ENCODE measurements around the gene CHRNG.

Gene CHRNG

DNA sequence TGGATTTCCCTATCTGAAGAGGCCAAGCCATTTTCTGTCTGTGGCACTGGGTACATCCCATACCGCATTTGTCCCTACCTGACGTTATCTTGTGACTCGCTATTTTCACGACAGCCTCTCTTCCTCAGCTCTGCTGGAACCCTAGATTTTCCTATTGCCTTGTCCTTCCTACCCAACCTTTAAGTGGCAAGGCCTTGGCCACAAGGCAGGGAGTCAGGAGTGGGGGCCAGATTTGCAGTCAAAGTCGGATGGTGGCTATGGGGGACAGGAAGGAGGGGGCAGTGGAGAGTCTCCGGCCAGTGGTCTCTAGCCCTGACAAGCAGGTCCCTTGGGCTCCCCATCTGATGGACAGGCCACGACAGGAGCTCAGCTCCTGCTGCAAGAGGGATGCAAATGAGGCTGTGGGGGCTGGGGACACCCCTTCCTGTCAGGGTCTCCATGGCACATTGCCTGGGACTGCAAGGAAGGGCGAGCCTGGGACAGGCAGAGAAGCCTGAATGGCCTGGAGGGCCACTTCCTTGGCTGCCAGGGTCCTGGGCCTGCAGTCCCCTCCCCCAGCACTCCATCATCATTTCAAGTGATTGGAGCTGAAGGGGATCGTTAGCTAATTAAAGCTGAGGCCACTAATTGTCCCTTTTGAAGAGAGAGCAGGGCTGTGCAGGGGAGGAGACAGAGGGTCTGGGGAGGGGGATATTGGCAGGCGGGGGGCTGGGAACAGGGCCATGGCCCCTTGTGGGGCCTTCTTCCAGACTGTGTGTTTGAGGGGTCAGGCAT is 45.6 kb upstream of the CHRNG start:
- ChIA-PET POLR2A (no interaction called here), CTCF (interaction anchor here (1.0 to 1.7 kb wide), 3 partner anchors 30 to 593 kb away, joined by 3 to 5 read pairs (median 4); no protein-coding TSS in a partner anchor)
- H3K4me3 ChIP-seq (ENCODE audit: low read depth, low read length) = no peak overlapping the region
- TF ChIP-seq, protein P1, sequence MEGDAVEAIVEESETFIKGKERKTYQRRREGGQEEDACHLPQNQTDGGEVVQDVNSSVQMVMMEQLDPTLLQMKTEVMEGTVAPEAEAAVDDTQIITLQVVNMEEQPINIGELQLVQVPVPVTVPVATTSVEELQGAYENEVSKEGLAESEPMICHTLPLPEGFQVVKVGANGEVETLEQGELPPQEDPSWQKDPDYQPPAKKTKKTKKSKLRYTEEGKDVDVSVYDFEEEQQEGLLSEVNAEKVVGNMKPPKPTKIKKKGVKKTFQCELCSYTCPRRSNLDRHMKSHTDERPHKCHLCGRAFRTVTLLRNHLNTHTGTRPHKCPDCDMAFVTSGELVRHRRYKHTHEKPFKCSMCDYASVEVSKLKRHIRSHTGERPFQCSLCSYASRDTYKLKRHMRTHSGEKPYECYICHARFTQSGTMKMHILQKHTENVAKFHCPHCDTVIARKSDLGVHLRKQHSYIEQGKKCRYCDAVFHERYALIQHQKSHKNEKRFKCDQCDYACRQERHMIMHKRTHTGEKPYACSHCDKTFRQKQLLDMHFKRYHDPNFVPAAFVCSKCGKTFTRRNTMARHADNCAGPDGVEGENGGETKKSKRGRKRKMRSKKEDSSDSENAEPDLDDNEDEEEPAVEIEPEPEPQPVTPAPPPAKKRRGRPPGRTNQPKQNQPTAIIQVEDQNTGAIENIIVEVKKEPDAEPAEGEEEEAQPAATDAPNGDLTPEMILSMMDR (IDR thresholded peaks at IDR 0.05; ENCODE audit: insufficient read depth, low read length, missing control alignments) = no peak
- no peak for DNase-seq (ENCODE audit: low read depth, low spot score)

DNA sequence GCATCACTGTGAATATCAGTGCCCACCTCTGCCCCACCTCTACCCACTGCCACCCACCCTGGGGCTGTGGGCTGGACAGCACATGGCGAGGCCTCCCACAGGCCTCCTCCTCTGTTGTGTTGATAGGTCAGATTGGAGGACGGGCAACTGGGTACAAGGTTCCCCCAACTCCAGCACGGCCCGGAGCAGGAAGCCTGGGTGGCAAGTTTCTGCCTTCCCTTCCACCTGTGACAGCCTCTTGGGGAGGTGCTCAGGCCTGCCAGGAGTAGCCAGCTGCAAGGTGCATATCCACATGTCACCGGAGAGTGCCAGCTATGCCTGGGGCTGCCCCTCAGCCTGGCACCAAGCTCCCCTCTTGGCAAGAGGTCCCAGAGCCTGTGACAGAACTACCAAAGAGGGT is 45.0 kb upstream of the CHRNG start:
- POLR2A ChIA-PET = no interaction called here
- TF ChIP-seq, protein P1 (IDR thresholded peaks at IDR 0.05; ENCODE audit: insufficient read depth, low read length, missing control alignments) = no peak
- CTCF ChIA-PET = interaction anchor here (1.3 to 1.7 kb wide), 2 partner anchors 28 to 48 kb away, joined by 3 to 5 read pairs; no protein-coding TSS in a partner anchor
- no peak for DNase-seq (ENCODE audit: low read depth, low spot score)
- H3K4me3 ChIP-seq (ENCODE audit: low read depth, low read length) = no peak overlapping the region

DNA sequence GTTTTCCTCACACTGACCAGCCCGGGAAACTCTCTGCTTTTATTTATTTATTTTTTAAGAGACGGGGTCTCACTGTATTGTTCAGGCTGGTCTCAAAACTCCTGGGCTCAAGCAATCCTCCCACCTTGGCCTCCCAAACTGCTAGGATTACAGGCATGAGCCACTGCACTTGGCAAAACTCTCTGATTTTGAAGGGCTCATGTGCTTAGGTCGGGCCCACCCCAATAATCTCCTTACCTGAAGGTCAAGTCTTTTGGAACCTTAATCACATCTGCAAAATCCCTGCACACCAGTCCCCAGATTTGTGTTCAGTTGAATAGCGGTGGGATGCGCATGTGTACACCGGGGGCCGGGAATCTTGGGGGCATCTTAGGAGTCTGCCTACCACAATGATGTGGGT is 44.2 kb upstream of the CHRNG start:
- TF ChIP-seq, protein P1 (IDR thresholded peaks at IDR 0.05; ENCODE audit: insufficient read depth, low read length, missing control alignments) = no peak
- DNase-seq (ENCODE audit: low read depth, low spot score) = no peak
- ChIA-PET CTCF (interaction anchor here (1.3 kb wide), 1 partner anchor 27 kb away, joined by 3 read pairs; no protein-coding TSS in a partner anchor), POLR2A (no interaction called here)
- no peak overlapping the region for H3K4me3 ChIP-seq (ENCODE audit: low read depth, low read length)

DNA sequence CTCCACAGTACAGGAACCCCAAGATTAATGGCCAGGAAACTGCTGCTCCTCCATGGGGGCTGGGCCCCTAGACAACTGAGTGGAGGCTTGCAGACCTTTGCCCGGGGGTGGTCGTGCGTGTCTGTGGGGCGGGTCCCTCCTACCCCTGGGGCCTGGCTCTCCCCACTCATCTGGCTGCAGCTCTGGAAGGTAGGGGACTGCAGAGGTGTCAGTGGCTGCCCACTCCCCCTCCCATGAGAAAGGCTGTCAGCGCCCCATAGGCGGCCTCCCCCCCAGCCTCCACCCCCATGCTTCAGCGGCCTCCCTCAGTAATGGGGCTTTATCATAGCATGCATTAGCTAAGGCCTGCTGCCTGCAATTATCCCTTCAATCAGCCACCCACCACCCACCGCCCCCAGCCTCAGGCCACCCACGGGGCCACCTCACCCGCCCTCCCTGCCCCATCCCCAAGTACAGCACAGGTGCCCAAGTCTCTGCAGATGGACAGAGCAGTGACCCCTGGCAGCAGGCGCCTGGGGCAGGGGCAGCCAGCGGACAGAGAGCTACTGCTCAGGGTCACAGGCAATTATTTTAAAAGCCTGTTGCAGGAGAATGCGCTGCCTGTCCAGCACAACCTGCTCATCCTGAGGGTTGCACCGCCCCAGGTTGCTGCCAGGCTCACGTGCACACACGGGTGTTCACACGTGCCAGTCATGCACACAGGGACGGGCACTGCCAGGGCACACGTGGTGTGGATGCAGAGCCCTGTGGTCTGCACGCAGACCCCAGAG is 42.8 kb upstream of the CHRNG start:
- ChIA-PET CTCF (no interaction called here), POLR2A (no interaction called here)
- TF ChIP-seq, protein P1 (IDR thresholded peaks at IDR 0.05; ENCODE audit: insufficient read depth, low read length, missing control alignments) = no peak
- no peak for DNase-seq (ENCODE audit: low read depth, low spot score)
- H3K4me3 ChIP-seq (ENCODE audit: low read depth, low read length) = no peak overlapping the region

DNA sequence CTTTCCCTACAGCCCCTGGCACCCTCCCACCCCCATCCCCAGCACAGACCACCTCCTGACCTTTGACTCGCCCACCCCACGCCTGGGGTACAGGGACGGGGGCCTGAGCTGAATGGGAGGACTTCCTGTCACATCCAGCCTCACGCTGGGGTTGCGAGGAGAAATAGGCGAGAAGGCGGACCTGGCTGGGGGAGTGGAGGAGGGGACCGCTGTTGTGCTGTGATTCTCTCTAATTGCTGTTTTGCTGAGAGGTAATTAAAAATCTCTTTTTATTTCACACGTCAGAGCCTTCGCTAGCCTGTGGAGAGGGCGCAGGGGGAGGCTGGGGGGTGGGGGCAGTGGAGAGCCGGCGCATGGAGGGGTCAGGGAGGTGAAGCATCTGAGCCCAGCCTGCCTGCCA is 42.1 kb upstream of the CHRNG start:
- ChIA-PET POLR2A (no interaction called here), CTCF (no interaction called here)
- TF ChIP-seq, protein P1 (IDR thresholded peaks at IDR 0.05; ENCODE audit: insufficient read depth, low read length, missing control alignments) = no peak
- no peak overlapping the region for H3K4me3 ChIP-seq (ENCODE audit: low read depth, low read length)
- DNase-seq (ENCODE audit: low read depth, low spot score) = no peak

DNA sequence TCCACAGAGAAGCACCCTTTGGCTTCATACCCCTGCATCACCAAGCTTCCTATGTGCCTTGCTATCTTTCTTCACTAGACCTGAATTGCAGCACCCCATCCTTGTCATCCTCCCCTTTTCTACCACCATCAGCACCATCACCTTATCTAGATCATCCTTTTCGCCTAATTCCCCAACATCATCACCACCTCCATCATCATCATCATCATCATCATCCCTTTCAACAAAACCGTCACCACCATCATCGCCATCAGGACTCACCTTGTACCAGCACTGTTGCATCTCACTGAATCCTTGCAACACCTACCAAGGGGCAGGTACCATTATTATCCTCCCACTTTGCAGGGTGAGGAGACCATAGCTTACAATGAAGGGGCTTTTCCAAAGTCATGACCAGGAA is 41.0 kb upstream of the CHRNG start:
- no peak for DNase-seq (ENCODE audit: low read depth, low spot score)
- ChIA-PET POLR2A (no interaction called here), CTCF (interaction anchor here (1.2 kb wide), 1 partner anchor 23 kb away, joined by 3 read pairs; no protein-coding TSS in a partner anchor)
- H3K4me3 ChIP-seq (ENCODE audit: low read depth, low read length) = no peak overlapping the region
- TF ChIP-seq, protein P1 (IDR thresholded peaks at IDR 0.05; ENCODE audit: insufficient read depth, low read length, missing control alignments) = no peak
